Heart left ventricle (tissue), 16 donors: ENCODE data around the gene TPP2. TPM values are rescaled to one million over a fixed set of nuclear protein-coding genes. Genes with fewer than 3 reads are reported as not detected.
A peak's percentile ranks its signal among the peaks of the same experiment; 100 is the strongest.

Experiments
- ATAC-seq, 4 donors: fragments of 200-7000 bp; cut with Tn5 transposase; one replicate each; pipeline ENCODE4 v1.9.1; 2020 to 2022; ENCODE audit warnings: moderate library complexity in 4 of 4, mild to moderate bottlenecking in 3 of 4, moderate number of reproducible peaks in 1 of 4
- DNase-seq, 5 donors: peaks; one replicate each; pipeline ENCODE4 v3.0.0-alpha.2; 2020
- H3K27ac ChIP-seq, 12 donors: fragments of 200-600 bp; sonication (generic) in 4 of 12; one replicate each; pipeline versions ENCODE4 v1.5.0 to v1.8.0; 2016 to 2022; ENCODE audit warnings: mild to moderate bottlenecking in 2 of 12
- H3K27me3 ChIP-seq, 9 donors: fragments of 200-600 bp; sonication (generic) in 2 of 9; one replicate each; pipeline versions ENCODE4 v1.5.1 to v1.8.0; 2016 to 2022; ENCODE audit warnings: mild to moderate bottlenecking in 3 of 9
- H3K36me3 ChIP-seq, 9 donors: fragments of 200-600 bp; sonication (generic) in 2 of 9; one replicate each; pipeline versions ENCODE4 v1.5.0 to v1.8.0; 2018 to 2022; ENCODE audit warnings: mild to moderate bottlenecking in 2 of 9
- H3K4me1 ChIP-seq, 12 donors: fragments of 200-600 bp; sonication (generic) in 4 of 12; one replicate each; pipeline versions ENCODE4 v1.5.0 to v1.8.0; 2016 to 2022; ENCODE audit warnings: mild to moderate bottlenecking in 3 of 12
- H3K4me3 ChIP-seq, 12 donors: fragments of 200-600 bp; sonication (generic) in 4 of 12; one replicate each; pipeline versions ENCODE4 v1.5.0 to v1.8.0; 2017 to 2022; ENCODE audit warnings: mild to moderate bottlenecking in 9 of 12, moderate library complexity in 4 of 12
- H3K9me3 ChIP-seq, 12 donors: fragments of 200-600 bp; sonication (generic) in 4 of 12; one replicate each; pipeline versions ENCODE4 v1.5.0 to v1.8.0; 2016 to 2022; ENCODE audit warnings: mild to moderate bottlenecking in 1 of 12
- CTCF ChIP-seq, 12 donors: fragments of 200-600 bp; sonication (generic) in 4 of 12; IDR thresholded peaks; one replicate each; pipeline versions ENCODE4 v1.5.0 to v1.8.0; 2018 to 2022; ENCODE audit warnings: antibody characterized with exemption in 12 of 12, mild to moderate bottlenecking in 5 of 12
- POLR2A ChIP-seq, 2 donors: fragments of 450-650 bp; IDR thresholded peaks; one replicate each; pipeline ENCODE4 v1.6.1; 2017; ENCODE audit warnings: antibody characterized with exemption in 2 of 2, mild to moderate bottlenecking in 2 of 2, moderate library complexity in 2 of 2
- WGBS, 4 donors: extraction: QIAGEN DNeasy Blood & Tissue Kit in 2 of 4; methylation state at CpG; one replicate each; pipeline versions ENCODE4 v1.1.5 to v1.1.7; 2013 to 2018; 5-methylcytosine and 5-hydroxymethylcytosine counted together
- intact Hi-C, 10 donors: fragments of 100-400 bp; cut with DNase I; formaldehyde crosslinking; loops; one replicate each; pipeline versions ENCODE4 v1.11.1 to v1.14.2; 2022
- long read RNA-seq, 3 donors: library from polyadenylated mRNA; unstranded; transcript quantifications; one replicate each; pipeline ENCODE4 v2.0.0, GENCODE V29; 2020 to 2021
- polyA plus RNA-seq, 2 donors: library from polyadenylated mRNA; stranded (reverse); fragments of 200-250 nt; gene quantifications; one replicate each; pipeline ENCODE4 v1.2.3, GENCODE V29; 2013
- total RNA-seq, 9 donors: library from RNA; depleted of rRNA in 2 of 9; stranded (reverse); fragments of >200 nt in 2 of 9; fragmentation: NEBNext Ultra II Directional in 3 of 9; extraction: Animal tissue kit (Norgen Biotek cat#: 25700) in 3 of 9; gene quantifications; one replicate each; pipeline versions ENCODE4 v1.1.0 to v1.2.4, GENCODE V29; 2016 to 2023
- donor health status: ischemic (EF 13 %, LVEDD 7.1; RV severe dilation, severe dysfunction).
- donor health status: healthy with polysubstance abuse.
- donor health status: DM: no; HTN: yes; CAD: no.
- donor health status: DM: no; HTN: no; CAD: no.
- donor health status: ischemic (EF 25% LVEDD 6.9; RV normal size, moderate dysfunction).
- donor health status: ischemic (EF 25% LVEDD 5.7; RV mildly dilated, moderate dysfunction).
- donor health status: healthy.
- donor health status: DM: yes; HTN: yes; CAD: no.
- donor health status: ischemic (EF 35%, LVEDD 5.7; RV mildly dilated, moderate dysfunction).
- donor health status: nonischemic (EF 11% LVEDD 7.7; RV severe dilation, severe dysfunction).
- donor health status: DM: yes; HTN: yes; CAD: no.
- donor health status: PGD.
- donor health status: ischemic (EF 29% LVEDD 5.4; RV normal size, mild dysfunction).
- donor health status: nonischemic (EF 23%, LVEDD 6.1; RV moderate dilation, normal function).

Gene TPP2
- total RNA-seq = 10 to 100 TPM; 26.0 to 37.9 (median 32.4) TPM
- polyA plus RNA-seq = 10 to 100 TPM; 13.0 to 24.1 TPM
- long read RNA-seq, donor 1, full-length matches to known transcripts = 20 of 54 reads
- long read RNA-seq, donor 1, partial matches to known transcripts = 28 of 54 reads
- long read RNA-seq, donor 1, other reads (novel, unspliced or antisense) = 6 of 54 reads
- long read RNA-seq, donor 2, full-length matches to known transcripts = 28 of 137 reads
- long read RNA-seq, donor 2, partial matches to known transcripts = 98 of 137 reads
- long read RNA-seq, donor 2, other reads (novel, unspliced or antisense) = 11 of 137 reads
- long read RNA-seq, donor 3, full-length matches to known transcripts = 22 of 61 reads
- long read RNA-seq, donor 3, partial matches to known transcripts = 29 of 61 reads
- long read RNA-seq, donor 3, other reads (novel, unspliced or antisense) = 10 of 61 reads

- 0 to 1% (median 0%) methylated on average over 25 to 53 of the region's 53 CpGs for WGBS, 4 donors
- ATAC-seq (peak; percentile 98 to 99 (median 99)), DNase-seq (peak; percentile 99 to 100 (median 100))
- H3K4me3 ChIP-seq = peak within 1 kb of the TSS; percentile 64 to 97 (median 86)
- H3K4me1 ChIP-seq = peaks cover 0 to 71% (median 38%) of the 10 kb centered on the region in 12 donors
- intact Hi-C loops = loop anchor here in 8 of 10 donors (1.0 to 5.0 kb wide), 10 partner anchors 51 to 251 kb away; partner anchors contain the start of genes ERCC5 (in 2 of the 8), TEX30 (in 2 of the 8), BIVM (in 1 of the 8) and POGLUT2 (in 1 of the 8)
- H3K9me3 ChIP-seq = no peaks in the 10 kb centered on the region
- H3K27me3 ChIP-seq = no peaks in the 10 kb centered on the region
- peaks cover 0 to 7% (median 0%) of the 10 kb centered on the region in 9 donors for H3K36me3 ChIP-seq
- TF ChIP-seq CTCF (IDR thresholded peaks at IDR 0.05) (no peak), POLR2A (IDR thresholded peaks at IDR 0.05) (peak; percentile 47 to 84)
- H3K27ac ChIP-seq = peak within 1 kb of the TSS; percentile 95 to 100 (median 98)
Measured at GRCh38 chr13:102596147-102597028, at the start of gene TPP2. Gene TPP2 (plus strand): TSS chr13:102596986. CDS start chr13:102597039, 53 bp downstream.

- Histone ChIP-seq H3K27me3 (no peaks in the 10 kb centered on the region), H3K9me3 (peaks cover 0 to 3% (median 0%) of the 10 kb centered on the region in 12 donors), H3K4me1 (no peaks in the 10 kb centered on the region), H3K27ac (no peak overlapping the region), H3K4me3 (no peak overlapping the region), H3K36me3 (no peaks in the 10 kb centered on the region)
- DNase-seq (no peak), ATAC-seq (no peak)
- intact Hi-C loops = no loop called here
- TF ChIP-seq POLR2A (IDR thresholded peaks at IDR 0.05) = no peak
- TF ChIP-seq CTCF (IDR thresholded peaks at IDR 0.05) = no peak
Measured at GRCh38 chr13:102548811-102549210, 48.0 kb upstream of the TPP2 start.

- Histone ChIP-seq H3K36me3 (no peaks in the 10 kb centered on the region), H3K9me3 (peaks cover 0 to 3% (median 0%) of the 10 kb centered on the region in 12 donors), H3K4me1 (no peaks in the 10 kb centered on the region), H3K27ac (no peak overlapping the region), H3K27me3 (no peaks in the 10 kb centered on the region), H3K4me3 (no peak overlapping the region)
- ATAC-seq (no peak), DNase-seq (no peak)
- 57 to 65% (median 62%) methylated on average over 7 of the region's 7 CpGs for WGBS, 4 donors
- intact Hi-C loops = loop anchor here in 7 of 10 donors (5.0 to 10.0 kb wide), 6 partner anchors 406 to 1406 kb away; no protein-coding TSS in a partner anchor
- TF ChIP-seq CTCF (IDR thresholded peaks at IDR 0.05) (no peak), POLR2A (IDR thresholded peaks at IDR 0.05) (no peak)
Measured at GRCh38 chr13:102550507-102550906, 46.3 kb upstream of the TPP2 start.
